SK-N-SH treated with all-trans-retinoic acid at 6 μM for 48 hours (cell line): Measurements from ENCODE around the gene ARHGAP10.

Experiments
- GLIS3 ChIP-seq: fragments of 250-450 bp; sonication (Bioruptor Pico); IDR thresholded peaks from 2 replicates; pipeline ENCODE4 v1.5.0; 2020; ENCODE audit warnings: mild to moderate bottlenecking, moderate library complexity
- OSR1 ChIP-seq: fragments of 250-450 bp; sonication (Bioruptor Pico); IDR thresholded peaks from 2 replicates; pipeline ENCODE4 v1.8.0; 2022; ENCODE audit warnings: moderate library complexity, mild to moderate bottlenecking, inconsistent platforms
- PATZ1 ChIP-seq: fragments of 250-450 bp; sonication (Bioruptor Pico); IDR thresholded peaks from 2 replicates; pipeline ENCODE4 v1.8.0; 2020; ENCODE audit warnings: mild to moderate bottlenecking, moderate library complexity, borderline replicate concordance
- POU6F1 ChIP-seq: fragments of 250-450 bp; sonication (Bioruptor Pico); IDR thresholded peaks from 2 replicates; pipeline ENCODE4 v1.8.0; 2021; ENCODE audit warnings: low read depth, mild to moderate bottlenecking, moderate library complexity, borderline replicate concordance
- PPARA ChIP-seq: fragments of 250-450 bp; sonication (Bioruptor Pico); IDR thresholded peaks from 2 replicates; pipeline ENCODE4 v1.5.0; 2020; ENCODE audit warnings: mild to moderate bottlenecking, borderline replicate concordance
- RARB ChIP-seq: fragments of 250-450 bp; sonication (Bioruptor Pico); IDR thresholded peaks from 2 replicates; pipeline ENCODE4 v1.8.0; 2021; ENCODE audit warnings: mild to moderate bottlenecking, moderate library complexity
- SNAI2 ChIP-seq: fragments of 250-450 bp; sonication (Bioruptor Pico); IDR thresholded peaks from 2 replicates; pipeline ENCODE4 v1.5.0; 2020; ENCODE audit warnings: mild to moderate bottlenecking, moderate library complexity
- TCF4 ChIP-seq: fragments of 250-450 bp; sonication (Bioruptor Pico); IDR thresholded peaks from 2 replicates; pipeline ENCODE4 v1.8.0; 2021; ENCODE audit warnings: mild to moderate bottlenecking, moderate library complexity, borderline replicate concordance
- TOX ChIP-seq: fragments of 250-450 bp; sonication (Bioruptor Pico); IDR thresholded peaks from 2 replicates; pipeline ENCODE4 v1.8.0; 2021; ENCODE audit warnings: mild to moderate bottlenecking, moderate library complexity, borderline replicate concordance
- ZFP3 ChIP-seq: fragments of 250-450 bp; sonication (Bioruptor Pico); IDR thresholded peaks from 2 replicates; pipeline ENCODE4 v1.5.0; 2020; ENCODE audit warnings: mild to moderate bottlenecking, moderate library complexity
- ZFP30 ChIP-seq: fragments of 450-650 bp; formaldehyde crosslinking; IDR thresholded peaks from 2 replicates; pipeline ENCODE4 v1.5.0; 2022; ENCODE audit warnings: mild to moderate bottlenecking, moderate library complexity
- ZNF565 ChIP-seq: fragments of 450-650 bp; formaldehyde crosslinking; conservative IDR thresholded peaks from 2 replicates; pipeline ENCODE4 v1.5.0; 2020; ENCODE audit warnings: low read depth, mild to moderate bottlenecking, moderate library complexity
- ZNF70 ChIP-seq: fragments of 450-650 bp; formaldehyde crosslinking; IDR thresholded peaks from 2 replicates; pipeline ENCODE4 v1.5.0; 2020; ENCODE audit warnings: mild to moderate bottlenecking, moderate library complexity

- TF ChIP-seq TCF4 (CRISPR knock-in tag) (no peak), ZNF70 (CRISPR knock-in tag) (no peak), TOX (no peak), ZFP30 (CRISPR knock-in tag) (no peak), PATZ1 (CRISPR knock-in tag) (no peak), PPARA (CRISPR knock-in tag) (no peak), ZNF565 (CRISPR knock-in tag) (no peak), SNAI2 (CRISPR knock-in tag) (no peak), OSR1 (CRISPR knock-in tag) (no peak), POU6F1 (CRISPR knock-in tag) (no peak), GLIS3 (CRISPR knock-in tag) (no peak), ZFP3 (CRISPR knock-in tag) (no peak), RARB (CRISPR knock-in tag) (no peak)
Measured at GRCh38 chr4:147879676-147880075, 147.8 kb downstream of the ARHGAP10 start.
